T-helper 1 cell treated with Interleukin-12 subunit alpha and Interleukin-12 subunit beta and Interleukin-4 antibody, amounts not matched to agents 30 ng/mL and 1 ng/mL, for 36 hours (primary cell): ENCODE results near the gene MLC1. TPM values are rescaled to one million over a fixed set of nuclear protein-coding genes. Genes with fewer than 3 reads are reported as not detected.

ENCODE experiments used
- intact Hi-C: fragments of 100-400 bp; cut with micrococcal nuclease; formaldehyde crosslinking; loops from one replicate; pipeline ENCODE4 v1.15.1; 2024
- total RNA-seq: library from RNA; stranded (reverse); gene quantifications from 2 replicates; pipeline ENCODE4 v1.2.3, GENCODE V29; 2022

MLC1 gene
- total RNA-seq, 1 donor from 2014 or later: 0.39 TPM

DNA sequence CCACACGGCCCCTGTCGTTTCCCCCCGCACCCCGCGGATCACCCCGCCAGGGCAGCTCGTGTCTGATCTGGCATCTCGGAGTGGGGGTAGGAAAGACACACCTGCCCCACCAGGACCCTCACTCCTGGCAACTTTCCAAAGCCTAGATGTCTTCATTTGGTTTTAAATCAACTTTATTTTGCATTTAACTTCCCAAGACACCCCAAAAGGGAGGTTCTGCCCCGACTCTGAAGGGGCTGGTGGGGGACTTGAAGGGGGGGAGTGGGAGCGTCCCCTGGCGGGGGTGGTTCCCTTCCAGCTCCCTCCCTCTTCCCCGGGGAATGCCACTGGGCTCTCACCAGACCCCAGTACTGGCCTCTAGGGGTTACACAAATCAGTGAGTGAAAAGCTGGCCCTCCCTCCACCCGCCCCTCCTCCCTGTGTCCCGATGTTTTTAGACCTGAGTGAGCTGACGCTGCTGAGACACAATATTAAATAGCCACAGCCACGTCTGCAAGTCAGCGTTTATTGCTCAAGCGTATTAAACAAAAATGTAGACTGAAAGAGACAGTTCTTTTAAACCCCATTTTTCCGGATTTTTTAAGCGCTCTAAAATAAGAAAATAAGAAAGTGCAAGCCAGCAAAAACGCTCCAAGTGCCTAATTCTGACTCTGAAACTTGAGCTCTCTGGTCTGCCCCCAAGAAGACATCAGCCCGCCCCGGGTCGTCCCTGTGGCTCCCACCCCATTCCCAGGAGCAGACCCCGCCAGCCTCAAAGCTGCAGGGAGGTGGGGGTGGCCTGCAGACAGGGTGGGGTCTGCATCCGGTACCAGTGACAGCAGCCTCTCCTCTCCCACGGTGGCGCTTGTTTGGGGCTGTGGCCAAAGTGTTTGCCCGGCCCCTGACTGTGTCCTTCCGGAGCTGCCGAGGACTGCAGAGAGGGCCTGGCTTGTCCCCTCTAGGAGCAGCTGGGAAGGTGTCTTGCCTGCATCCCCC is 26.0 kb downstream of the MLC1 start:
- intact Hi-C loops: no loop called here

DNA sequence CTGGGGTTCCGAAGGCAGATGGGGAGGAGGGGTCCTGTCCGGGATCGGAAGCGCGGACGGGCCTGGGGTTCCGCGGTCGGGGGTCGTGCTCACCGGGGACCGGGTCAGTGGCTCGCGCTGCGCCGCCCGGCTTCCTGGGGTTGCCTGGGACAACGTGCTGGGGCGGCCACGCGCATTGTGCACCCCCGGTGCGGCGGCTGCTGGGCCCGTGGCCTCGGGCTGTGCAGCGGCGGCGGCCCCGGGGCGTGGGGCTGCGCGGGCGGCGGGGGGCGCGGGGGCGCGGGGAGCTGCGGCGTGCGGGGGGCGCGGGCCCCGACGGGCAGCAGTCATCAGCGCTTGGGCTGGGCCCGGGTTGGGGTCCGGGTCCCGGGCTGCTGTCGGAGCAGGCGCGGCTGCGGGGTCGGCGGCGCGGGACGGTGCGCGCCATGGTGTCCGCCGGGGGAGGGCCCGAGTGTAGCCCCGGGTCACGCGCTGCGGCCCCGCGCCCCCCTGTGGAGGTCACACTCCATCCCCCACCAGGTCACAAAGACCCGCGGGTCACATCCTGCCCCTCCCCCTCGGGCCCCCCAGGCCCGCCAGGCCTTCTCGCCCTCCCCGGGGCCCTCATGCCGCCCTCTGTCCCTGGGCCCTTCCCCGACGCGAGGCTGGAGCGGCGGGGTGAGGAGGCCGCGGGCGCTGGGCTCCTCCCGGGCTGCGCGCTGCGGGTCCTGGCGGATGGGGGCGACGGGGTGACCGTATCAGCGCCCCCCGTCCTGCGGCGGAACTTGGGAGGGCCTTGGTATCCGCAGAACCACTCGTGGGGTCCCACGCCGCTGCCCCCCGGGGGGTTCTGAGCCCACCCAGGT is 26.9 kb downstream of the MLC1 start, which contains the start of gene TTLL8:
TTLL8 (minus strand) TSS at position 238 of the 845 bp plus-strand sequence.
- intact Hi-C loops: no loop called here

GRCh38 chr22:50057278-50058060 is 27.8 kb downstream of the MLC1 start:
- intact Hi-C loops: no loop called here

GRCh38 chr22:50056214-50056972 is 28.8 kb downstream of the MLC1 start:
- intact Hi-C loops: no loop called here

DNA sequence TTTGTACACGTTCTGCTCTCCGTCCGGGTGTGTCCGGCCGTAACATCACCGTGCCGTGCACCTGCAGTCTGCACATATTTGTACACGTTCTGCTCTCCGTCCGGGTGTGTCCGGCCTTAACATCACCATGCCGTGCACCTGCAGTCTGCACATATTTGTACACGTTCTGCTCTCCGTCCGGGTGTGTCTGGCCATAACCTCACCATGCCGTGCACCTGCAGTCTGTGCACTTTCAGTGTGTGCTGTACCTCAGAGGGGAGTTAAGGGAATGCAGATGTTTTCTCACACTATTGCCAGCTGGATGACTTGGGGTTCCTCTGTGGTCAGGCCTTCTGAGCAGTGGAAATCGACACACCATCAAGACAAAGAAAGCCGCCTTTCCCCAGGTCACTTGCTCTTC is 31.4 kb downstream of the MLC1 start:
- intact Hi-C loops: no loop called here

GRCh38 chr22:50051930-50052329 is 33.3 kb downstream of the MLC1 start:
- intact Hi-C loops: no loop called here

GRCh38 chr22:50049299-50050195 is 35.7 kb downstream of the MLC1 start:
- intact Hi-C loops: no loop called here

- intact Hi-C loops: no loop called here
These were observed 36.4 kb downstream of the MLC1 start for GRCh38 chr22:50048836-50049235.

DNA sequence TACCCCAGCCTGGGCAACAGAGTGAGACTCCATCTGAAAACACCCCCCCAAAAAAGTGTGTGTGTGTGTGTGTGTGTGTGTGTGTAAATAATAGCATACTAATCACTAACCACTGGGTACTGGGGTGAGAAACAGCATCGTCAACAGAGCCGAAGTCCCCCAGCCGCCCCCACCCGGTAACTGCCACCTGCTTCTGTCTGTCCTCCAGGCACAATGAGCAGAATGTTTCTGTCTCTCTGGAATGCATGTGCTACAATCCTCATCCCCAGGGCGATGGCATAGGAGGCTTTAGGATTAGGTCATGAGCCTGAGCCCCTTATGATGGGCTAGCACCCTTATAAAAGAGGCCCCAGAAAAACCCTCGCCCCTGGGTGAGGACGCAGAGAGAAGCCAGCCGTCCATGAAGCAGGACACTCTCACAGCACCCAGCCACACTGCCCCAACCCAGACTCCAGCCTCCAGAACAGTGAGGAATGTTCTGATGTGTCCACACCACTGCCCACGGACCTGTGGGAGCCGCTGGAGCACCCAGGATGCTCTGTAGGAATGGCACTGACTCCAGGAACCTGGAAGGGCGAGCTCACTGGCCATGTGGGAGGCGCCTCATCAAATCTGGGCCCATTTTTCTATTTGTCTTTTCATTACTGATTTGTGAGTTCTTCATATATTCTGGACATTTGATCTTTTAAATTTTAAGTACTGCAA is 37.0 kb downstream of the MLC1 start:
- intact Hi-C loops: no loop called here

DNA sequence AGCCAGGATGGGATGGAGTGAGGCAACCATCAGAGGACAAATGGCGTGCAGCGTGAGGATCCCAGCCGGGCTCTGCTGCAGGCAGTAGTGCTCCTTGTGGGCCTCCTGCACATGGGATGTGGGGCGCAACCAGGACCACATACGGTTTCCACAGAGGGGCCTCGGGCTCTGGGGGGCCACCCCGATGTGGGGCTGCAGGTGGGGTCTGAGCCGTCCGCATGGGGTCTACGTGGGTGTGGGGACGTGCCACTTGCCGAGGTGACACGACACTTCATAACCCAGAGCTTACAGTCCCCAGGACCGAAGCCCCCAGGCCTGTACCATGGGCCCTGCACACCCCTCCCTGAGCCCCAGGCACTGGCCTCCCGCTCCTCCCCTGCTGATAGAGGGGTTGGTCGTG is 37.9 kb downstream of the MLC1 start:
- intact Hi-C loops: no loop called here

DNA sequence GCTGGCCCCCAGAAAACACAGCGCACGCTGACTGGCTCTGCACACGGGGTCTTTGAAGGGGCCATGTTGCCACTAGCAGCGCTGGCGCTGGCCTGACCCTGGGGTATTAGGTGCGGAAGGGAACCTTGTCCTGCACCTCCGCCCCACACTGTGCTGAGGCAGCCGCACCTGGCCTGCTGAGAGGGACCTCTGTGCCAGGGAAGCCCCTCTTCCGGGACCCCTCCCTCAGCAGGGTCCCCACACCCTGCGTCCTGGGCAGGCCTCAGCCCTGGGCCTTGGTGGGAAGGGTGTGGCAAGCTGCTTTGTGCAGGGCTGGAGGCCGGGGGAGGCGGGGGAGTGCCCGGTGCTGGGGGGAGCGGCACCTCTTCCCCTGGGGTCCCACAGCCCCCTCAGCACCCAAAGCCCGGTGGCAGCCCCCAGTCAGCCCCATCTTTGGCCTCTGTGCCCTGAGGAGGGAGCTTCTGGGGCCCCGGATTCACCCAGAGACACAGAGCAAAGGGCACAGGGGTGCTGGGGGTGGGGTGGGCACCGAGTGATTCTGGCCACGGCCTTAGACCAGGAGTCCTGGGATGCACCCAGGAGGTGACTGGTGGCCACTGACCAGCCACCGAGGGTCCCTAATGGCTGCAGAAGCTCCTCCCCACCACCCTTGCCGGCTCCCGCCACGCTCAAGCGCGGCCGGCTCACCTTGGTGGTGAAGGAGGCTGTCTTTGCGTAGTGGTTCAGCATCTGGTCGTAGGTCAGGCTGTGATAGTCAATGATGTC is 38.6 kb downstream of the MLC1 start:
- intact Hi-C loops: no loop called here

- intact Hi-C loops: no loop called here
These were observed 39.2 kb downstream of the MLC1 start for GRCh38 chr22:50046019-50046415.

DNA sequence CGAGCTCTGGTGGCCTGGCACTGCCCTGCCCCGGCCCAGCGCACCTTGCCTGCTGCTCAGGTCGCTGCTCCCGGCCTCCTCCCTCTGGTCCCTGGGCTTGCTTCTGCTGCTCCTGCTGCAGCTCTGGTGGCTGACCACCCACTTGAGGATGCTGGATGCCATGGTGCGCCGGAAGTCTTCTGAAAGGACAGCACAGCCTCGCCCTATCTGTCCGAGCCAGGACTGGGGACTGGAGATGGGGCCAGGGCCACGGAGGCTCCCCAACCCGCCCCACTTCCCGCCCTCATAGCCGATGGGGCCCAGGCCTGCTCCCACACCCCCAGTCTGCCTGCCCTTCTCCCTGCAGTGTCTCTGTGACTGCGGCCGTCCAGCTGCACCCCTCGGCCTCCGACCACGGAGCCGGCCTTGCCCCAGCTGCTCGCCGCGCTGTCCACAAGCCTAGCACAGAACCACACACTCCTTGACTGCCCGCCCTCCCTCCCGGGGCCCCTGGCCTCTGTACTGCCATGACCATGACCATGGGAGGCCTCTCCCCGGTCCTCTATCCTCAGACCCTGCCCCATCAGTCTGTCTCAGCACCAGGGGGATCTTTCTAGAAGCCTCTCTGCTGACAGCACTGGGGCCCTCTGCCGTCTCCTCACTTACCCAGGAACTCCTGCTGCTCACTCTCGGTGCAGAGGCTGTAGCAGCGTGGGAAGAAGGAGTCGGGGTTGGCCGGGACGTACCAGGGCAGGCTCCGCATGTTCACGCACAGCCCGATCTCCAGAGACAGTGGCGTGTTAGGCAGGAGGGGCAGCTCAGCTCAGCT is 39.8 kb downstream of the MLC1 start:
- intact Hi-C loops: no loop called here

GRCh38 chr22:50044485-50045118 is 40.6 kb downstream of the MLC1 start:
- intact Hi-C loops: no loop called here

- intact Hi-C loops: no loop called here
These were observed 43.7 kb downstream of the MLC1 start for GRCh38 chr22:50041361-50042065.

DNA sequence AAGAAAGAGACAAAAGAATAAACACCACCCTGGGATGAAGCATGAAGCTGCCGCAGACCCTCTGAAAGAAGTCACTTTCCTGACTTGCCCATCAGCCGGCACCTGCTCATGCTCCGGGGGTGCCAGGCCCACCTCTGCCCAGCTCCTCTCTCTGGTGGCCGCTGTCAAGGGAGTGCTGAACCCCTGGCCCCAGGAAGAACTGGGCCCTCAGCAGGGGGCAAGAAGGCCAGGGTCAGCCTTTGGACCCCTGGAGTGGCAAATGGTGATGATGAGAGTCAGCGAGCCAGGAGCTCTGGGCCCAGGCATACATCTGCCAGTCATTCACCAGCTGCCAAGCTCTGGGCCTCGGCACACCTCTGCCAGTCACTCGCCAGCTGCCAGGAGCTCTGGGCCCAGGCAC is 44.5 kb downstream of the MLC1 start:
- intact Hi-C loops: no loop called here
